Colonic mucosa (tissue), 4 donors: ENCODE measurements around the gene PPP1R9B. TPM values are rescaled to one million over a fixed set of nuclear protein-coding genes. Genes with fewer than 3 reads are reported as not detected.

Source experiments
- DNase-seq: peaks from one replicate; pipeline ENCODE4 v3.0.0-alpha.2; 2020
- H3K27ac ChIP-seq: fragments of 200-600 bp; one replicate; pipeline ENCODE4 v1.8.0; 2021
- H3K27me3 ChIP-seq: fragments of 200-600 bp; one replicate; pipeline ENCODE4 v1.8.0; 2021
- H3K36me3 ChIP-seq: fragments of 200-600 bp; one replicate; pipeline ENCODE4 v1.8.0; 2021
- H3K4me1 ChIP-seq: fragments of 200-600 bp; one replicate; pipeline ENCODE4 v1.8.0; 2021; ENCODE audit warnings: mild to moderate bottlenecking
- H3K4me3 ChIP-seq: fragments of 200-600 bp; one replicate; pipeline ENCODE4 v1.8.0; 2021
- H3K9ac ChIP-seq, 2 donors: one replicate each; pipeline ENCODE4 v1.7.0; 2013; ENCODE audit warnings: control low read depth in 2 of 2, low read depth in 2 of 2, low read length in 2 of 2
- H3K9me3 ChIP-seq: fragments of 200-600 bp; one replicate; pipeline ENCODE4 v1.8.0; 2021
- CTCF ChIP-seq: fragments of 200-600 bp; IDR thresholded peaks from one replicate; pipeline ENCODE4 v1.8.0; 2022; ENCODE audit warnings: antibody characterized with exemption, mild to moderate bottlenecking
- intact Hi-C: fragments of 100-400 bp; cut with DNase I; formaldehyde crosslinking; loops from one replicate; pipeline ENCODE4 v1.14.1; 2022
- total RNA-seq, 2 donors: library from RNA; stranded (reverse); fragmentation: NEBNext Ultra II Directional in 1 of 2; extraction: Animal tissue kit (Norgen Biotek cat#: 25700) in 1 of 2; gene quantifications; one replicate each; pipeline ENCODE4 v1.2.1, GENCODE V29; 2021
- donor health status: healthy.
- donor health status: DM: no; HTN: no; CAD: no.
- donor health status: DM: no; HTN: no; CAD: no.

The PPP1R9B gene
- total RNA-seq, 2 donors from 2014 or later, result 36.6 to 43.2 TPM

- intact Hi-C loops, result no loop called here
- Histone ChIP-seq H3K4me3 (no peak overlapping the region), H3K27ac (no peak overlapping the region)
Measured at GRCh38 chr17:50117202-50118051, 33.0 kb downstream of the PPP1R9B start.

GRCh38 chr17:50115756-50116155 lies 34.7 kb downstream of the PPP1R9B start:
- intact Hi-C loops, result no loop called here
- no peaks in the 10 kb centered on the region for H3K36me3 ChIP-seq
- no peaks in the 10 kb centered on the region for H3K9me3 ChIP-seq
- TF ChIP-seq CTCF, result no peak
- H3K27ac ChIP-seq, result no peak overlapping the region
- H3K4me3 ChIP-seq, result no peak overlapping the region
- no peak overlapping the region for H3K9ac ChIP-seq
- H3K4me1 ChIP-seq, result peaks cover 7% of the 10 kb centered on the region
- no peak for DNase-seq
- peaks cover 9% of the 10 kb centered on the region for H3K27me3 ChIP-seq

More at GRCh38 chr17:50117202-50118051, 33.0 kb downstream of the PPP1R9B start:
- Histone ChIP-seq H3K9me3 (no peaks in the 10 kb centered on the region), H3K27me3 (peaks cover 9% of the 10 kb centered on the region), H3K9ac (no peak overlapping the region), H3K36me3 (no peaks in the 10 kb centered on the region), H3K4me1 (no peaks in the 10 kb centered on the region)
- peak; percentile 49 for DNase-seq
- peak; percentile 50 for TF ChIP-seq CTCF

GRCh38 chr17:50114849-50115357 lies 35.6 kb downstream of the PPP1R9B start:
- Histone ChIP-seq H3K36me3 (no peaks in the 10 kb centered on the region), H3K27ac (no peak overlapping the region), H3K9me3 (no peaks in the 10 kb centered on the region), H3K4me3 (no peak overlapping the region), H3K9ac (no peak overlapping the region), H3K27me3 (peaks cover 9% of the 10 kb centered on the region), H3K4me1 (peaks cover 7% of the 10 kb centered on the region)
- peak; percentile 34 for TF ChIP-seq CTCF
- intact Hi-C loops, result no loop called here
- peak; percentile 70 for DNase-seq

- Histone ChIP-seq H3K9ac (no peak overlapping the region), H3K36me3 (no peaks in the 10 kb centered on the region), H3K27me3 (peaks cover 9% of the 10 kb centered on the region), H3K27ac (no peak overlapping the region), H3K4me3 (no peak overlapping the region), H3K4me1 (peaks cover 7% of the 10 kb centered on the region), H3K9me3 (no peaks in the 10 kb centered on the region)
- intact Hi-C loops, result no loop called here
- TF ChIP-seq CTCF, result no peak
- no peak for DNase-seq
Measured at GRCh38 chr17:50114401-50114800, 36.1 kb downstream of the PPP1R9B start.

GRCh38 chr17:50113624-50114320 lies 36.7 kb downstream of the PPP1R9B start:
- H3K4me1 ChIP-seq, result peaks cover 7% of the 10 kb centered on the region
- no peak for DNase-seq
- no peak overlapping the region for H3K4me3 ChIP-seq
- H3K27ac ChIP-seq, result no peak overlapping the region
- H3K9ac ChIP-seq, result no peak overlapping the region
- H3K9me3 ChIP-seq, result no peaks in the 10 kb centered on the region
- H3K27me3 ChIP-seq, result peaks cover 9% of the 10 kb centered on the region
- intact Hi-C loops, result no loop called here
- no peak for TF ChIP-seq CTCF
- H3K36me3 ChIP-seq, result no peaks in the 10 kb centered on the region
